ENCODE measurements around the gene ABHD6. TPM values are rescaled to one million over a fixed set of nuclear protein-coding genes. Genes with fewer than 3 reads are reported as not detected.
A peak's percentile ranks its signal among the peaks of the same experiment; 100 is the strongest.

The ABHD6 gene
- total RNA-seq, 1 donor from 2014 or later: 22.4 TPM

GRCh38 chr3:58307639-58308215 is 70.1 kb downstream of the ABHD6 start:
- FAIRE-seq (no peak), DNase-seq (ENCODE audit: low spot score in 2 of 2) (no peak)

DNA sequence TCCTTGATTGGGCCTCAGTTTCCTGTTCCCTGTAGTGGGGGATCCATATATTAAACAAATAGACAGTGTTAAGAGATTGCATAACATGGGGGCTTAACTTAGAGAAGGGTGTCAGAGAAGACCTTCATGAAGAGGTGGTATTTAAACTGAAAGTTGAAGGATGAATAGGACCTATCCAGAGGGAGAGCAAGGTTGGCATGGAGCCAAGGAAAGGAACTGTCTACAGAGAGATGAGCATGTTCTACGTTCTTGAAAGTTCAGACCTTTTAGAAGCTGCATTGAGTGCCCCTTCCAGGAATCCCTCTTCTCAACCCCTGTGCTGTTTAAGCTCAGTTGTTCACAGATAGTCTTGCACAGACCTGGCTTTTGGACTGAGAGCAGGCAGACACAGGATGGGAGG is 71.1 kb downstream of the ABHD6 start:
- no peak for DNase-seq (ENCODE audit: low spot score in 2 of 2)
- FAIRE-seq: no peak

DNA sequence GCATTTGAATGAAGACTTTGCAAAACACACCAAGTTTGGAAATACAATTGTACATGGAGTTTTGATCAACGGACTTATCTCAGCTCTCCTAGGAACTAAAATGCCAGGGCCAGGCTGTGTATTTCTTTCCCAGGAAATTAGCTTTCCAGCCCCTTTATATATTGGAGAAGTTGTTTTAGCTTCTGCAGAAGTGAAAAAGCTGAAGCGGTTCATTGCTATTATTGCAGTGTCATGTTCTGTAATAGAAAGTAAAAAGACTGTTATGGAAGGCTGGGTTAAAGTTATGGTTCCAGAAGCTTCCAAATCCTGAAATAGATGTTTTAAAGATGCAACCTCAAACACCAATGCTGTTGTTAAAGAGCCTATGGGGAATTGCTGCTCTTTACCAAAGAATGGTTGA is 80.2 kb downstream of the ABHD6 start:
- FAIRE-seq: no peak

GRCh38 chr3:58321791-58322190 is 84.2 kb downstream of the ABHD6 start:
- FAIRE-seq: no peak
- no peak for DNase-seq (ENCODE audit: low spot score in 2 of 2)

More for the DNA sequence above, 80.2 kb downstream of the ABHD6 start:
- DNase-seq (ENCODE audit: low spot score in 2 of 2): no peak

- DNase-seq (ENCODE audit: low spot score in 2 of 2): no peak
- FAIRE-seq: no peak
These were observed 85.2 kb downstream of the ABHD6 start for GRCh38 chr3:58322793-58323192.

DNA sequence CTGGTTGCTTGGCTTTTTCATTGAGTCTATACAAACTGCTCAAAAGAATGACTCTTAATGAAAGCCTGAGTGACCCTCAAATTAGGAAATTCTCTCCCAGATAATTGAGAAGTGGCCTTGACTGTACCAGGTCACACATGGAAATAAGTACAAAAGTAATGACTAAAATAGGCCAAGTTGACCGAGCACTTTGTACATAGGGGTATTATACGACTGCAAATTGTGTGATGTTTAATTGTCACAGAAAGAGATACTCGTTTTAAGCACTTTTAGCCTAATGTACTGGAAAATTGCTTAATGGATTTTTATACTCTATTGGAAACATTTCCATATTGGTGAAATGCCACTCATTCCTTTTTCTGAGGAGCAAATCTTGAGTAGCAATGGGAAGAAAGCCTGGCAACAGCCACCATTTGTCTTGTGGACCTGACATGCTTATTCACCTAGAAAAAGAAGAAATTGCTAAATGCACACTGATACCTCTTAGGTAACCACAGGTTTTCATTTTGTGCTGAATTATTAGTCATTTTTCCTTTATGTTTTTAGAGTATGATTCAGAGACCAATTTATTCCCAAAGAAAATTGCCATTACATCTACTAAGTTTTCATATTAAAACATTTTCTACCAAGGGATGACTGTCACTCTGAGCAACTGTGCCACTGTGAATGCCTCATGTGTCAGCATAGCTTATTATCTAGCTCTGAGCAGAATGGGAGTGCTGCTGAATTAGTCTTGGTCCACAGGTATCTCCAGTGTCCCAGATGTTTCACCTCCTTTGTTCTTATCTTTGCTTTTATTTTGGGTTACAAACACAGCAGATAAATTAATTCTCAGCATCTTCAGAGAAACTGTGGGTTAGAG is 86.2 kb downstream of the ABHD6 start:
- no peak for FAIRE-seq
- DNase-seq (ENCODE audit: low spot score in 2 of 2): no peak

GRCh38 chr3:58324391-58325390 is 87.1 kb downstream of the ABHD6 start:
- DNase-seq (ENCODE audit: low spot score in 2 of 2) (no peak), FAIRE-seq (no peak)

GRCh38 chr3:58325525-58325992 is 88.0 kb downstream of the ABHD6 start:
- no peak for FAIRE-seq
- no peak for DNase-seq (ENCODE audit: low spot score in 2 of 2)

DNA sequence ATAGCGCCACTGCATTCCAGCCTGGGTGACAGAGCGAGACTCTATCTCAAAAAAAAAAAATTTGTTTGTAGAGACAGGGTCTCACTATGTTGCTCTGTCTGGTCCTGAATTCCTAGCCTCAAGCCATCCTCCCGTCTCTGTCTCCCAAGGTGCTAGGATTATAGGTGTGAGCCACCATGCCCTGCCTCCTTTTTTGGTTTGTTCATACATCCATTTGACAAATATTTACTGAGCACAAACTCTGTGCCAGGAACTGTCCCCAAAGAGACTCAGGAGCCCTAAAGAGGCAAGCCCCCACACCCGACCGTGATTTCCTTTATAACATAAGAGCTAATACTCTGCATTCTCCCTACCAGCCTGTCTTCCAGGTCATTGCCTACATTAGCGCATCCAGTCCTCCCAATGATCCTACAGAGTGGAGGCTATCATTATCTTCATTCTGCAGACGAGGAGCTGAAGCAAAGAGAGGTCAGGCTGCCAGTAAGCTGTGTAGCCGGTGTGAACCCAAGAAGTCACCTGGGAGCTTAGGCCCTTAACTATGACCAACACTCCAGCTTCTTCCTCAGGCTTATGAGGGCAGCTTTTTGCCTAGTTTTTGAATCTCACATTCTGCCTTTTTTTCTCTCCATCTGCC is 88.8 kb downstream of the ABHD6 start:
- DNase-seq (ENCODE audit: low spot score in 2 of 2): no peak
- no peak for FAIRE-seq

DNA sequence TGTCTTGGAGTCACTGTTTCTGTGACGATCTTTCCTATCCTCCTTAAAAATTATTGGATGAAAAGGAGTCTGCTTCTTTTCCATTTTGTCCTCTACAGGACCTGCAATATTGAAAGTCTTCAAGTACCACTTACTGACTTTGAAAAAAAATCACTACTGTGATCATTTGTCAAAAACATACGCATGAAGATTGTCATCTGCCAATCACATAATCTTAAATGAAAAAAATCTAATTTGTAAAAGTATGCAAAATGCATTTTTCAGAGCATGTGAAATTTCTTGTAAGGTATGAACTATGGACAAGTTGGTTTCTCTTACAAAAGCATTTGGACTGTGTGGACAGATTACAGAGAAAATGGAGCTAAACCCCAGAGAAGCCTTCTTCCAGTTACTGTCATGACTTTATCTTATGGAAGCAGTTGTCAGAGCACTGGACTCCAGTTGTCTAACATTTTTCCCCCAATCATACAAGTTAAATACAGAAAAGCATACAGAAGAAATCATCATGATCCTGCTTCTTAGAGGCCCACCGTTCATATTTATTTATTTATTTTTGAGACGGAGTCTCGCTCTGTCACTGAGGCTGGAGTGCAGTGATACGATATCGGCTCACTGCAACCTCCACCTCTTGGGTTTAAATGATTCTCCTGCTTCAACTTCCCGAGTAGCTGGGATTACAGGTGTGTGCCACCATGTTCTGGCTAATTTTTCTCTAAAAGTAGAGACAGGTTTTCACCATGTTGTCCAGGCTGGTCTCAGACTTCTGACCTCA is 91.7 kb downstream of the ABHD6 start:
- FAIRE-seq (no peak), DNase-seq (ENCODE audit: low spot score in 2 of 2) (no peak)

GRCh38 chr3:58329922-58330413 is 92.4 kb downstream of the ABHD6 start:
- FAIRE-seq (no peak), DNase-seq (ENCODE audit: low spot score in 2 of 2) (no peak)

DNA sequence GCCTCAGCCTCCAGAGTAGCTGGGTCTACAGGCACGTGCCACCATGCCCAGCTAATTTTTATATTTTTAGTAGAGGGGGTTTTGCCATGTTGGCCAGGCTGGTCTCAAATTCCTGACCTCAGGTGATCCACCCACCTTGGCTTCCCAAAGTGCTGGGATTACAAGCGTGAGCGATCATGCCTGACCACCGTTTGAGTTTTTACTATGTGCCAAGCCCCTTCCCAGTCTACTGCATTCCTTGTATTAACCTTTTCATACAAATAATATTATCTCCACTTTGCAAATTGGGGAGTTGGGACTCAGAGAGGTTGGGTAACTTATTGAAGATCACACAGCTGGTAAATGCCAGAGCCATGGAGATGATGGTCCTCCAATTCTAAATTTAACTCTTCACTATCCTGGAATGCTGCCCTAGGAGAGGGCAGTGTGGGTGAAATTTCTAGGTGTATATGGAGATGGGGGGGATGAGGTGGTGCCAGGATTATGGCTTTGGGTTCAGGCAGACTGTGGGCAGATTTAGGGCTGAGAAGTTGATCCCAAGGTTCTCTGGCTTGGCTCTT is 94.1 kb downstream of the ABHD6 start:
- no peak for DNase-seq (ENCODE audit: low spot score in 2 of 2)
- no peak for FAIRE-seq

DNA sequence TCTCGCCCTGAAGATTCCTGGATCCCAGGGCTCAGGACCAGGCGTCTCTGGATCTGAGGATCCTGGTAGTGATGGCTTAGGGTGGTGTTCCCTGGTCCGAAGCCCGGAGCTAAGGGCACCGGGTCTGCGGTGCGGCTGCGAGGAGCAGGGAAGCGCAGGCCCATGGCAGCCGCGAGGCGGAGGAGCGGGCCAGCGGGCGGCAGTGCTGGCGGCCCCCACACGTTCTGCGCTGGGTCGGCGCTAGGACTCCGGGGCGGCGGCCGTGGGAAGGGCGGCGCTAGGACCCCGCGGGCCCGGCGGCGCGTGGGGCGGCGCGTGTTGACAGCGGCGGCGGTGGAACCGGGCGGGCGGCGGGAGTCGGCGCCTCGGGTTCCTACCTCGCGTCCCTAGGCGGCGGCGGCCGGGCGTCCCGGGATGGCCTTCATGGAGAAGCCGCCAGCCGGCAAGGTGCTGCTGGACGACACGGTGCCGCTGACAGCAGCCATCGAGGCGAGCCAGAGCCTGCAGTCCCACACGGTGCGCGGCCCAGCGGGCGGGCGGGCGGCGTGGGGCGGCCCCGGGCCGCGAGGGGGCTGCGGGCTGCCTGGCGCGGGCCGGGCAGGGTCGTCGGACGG is 95.1 kb downstream of the ABHD6 start, which contains the start of gene PXK:
Gene PXK, plus strand, starts transcription at position 318 of the 614 bp plus-strand sequence. Its CDS starts 97 bp downstream, at position 415.
- DNase-seq (ENCODE audit: low spot score in 2 of 2): peak; percentile 85 to 89
- FAIRE-seq: no peak

GRCh38 chr3:58333206-58334012 is 95.8 kb downstream of the ABHD6 start:
- DNase-seq (ENCODE audit: low spot score in 2 of 2): peak; percentile 59 to 65

GRCh38 chr3:58334013-58334321 is 96.4 kb downstream of the ABHD6 start:
- DNase-seq (ENCODE audit: low spot score in 2 of 2) (peak; percentile 39 to 75), FAIRE-seq (no peak)

More at GRCh38 chr3:58333206-58334012, 95.8 kb downstream of the ABHD6 start:
- FAIRE-seq: no peak

- DNase-seq (ENCODE audit: low spot score in 2 of 2): no peak
- FAIRE-seq: no peak
These were observed 96.9 kb downstream of the ABHD6 start for GRCh38 chr3:58334506-58334884.

- no peak for FAIRE-seq
- no peak for DNase-seq (ENCODE audit: low spot score in 2 of 2)
These were observed 98.0 kb downstream of the ABHD6 start for GRCh38 chr3:58335652-58335947.

Measured in frontal cortex (tissue), 4 donors.